Right lobe of liver (tissue), 4 donors: ENCODE results near the gene TBC1D25.

ENCODE experiments used
- CTCF ChIP-seq, 4 donors: fragments of 200-600 bp in 3 of 4; fragments of 450-650 bp in 1 of 4; IDR thresholded peaks; one replicate each; pipeline versions ENCODE4 v1.5.1 to v1.8.0; 2016 to 2022; ENCODE audit warnings: antibody characterized with exemption in 4 of 4, mild to moderate bottlenecking in 2 of 4
- POLR2A ChIP-seq: fragments of 450-650 bp; IDR thresholded peaks from one replicate; pipeline ENCODE4 v1.6.1; 2017; ENCODE audit warnings: antibody characterized with exemption, mild to moderate bottlenecking
- donor health status: DM: no; HTN: no; CAD: no.
- donor health status: DM: no; HTN: no; CAD: no.
- donor health status: DM: no; HTN: yes; CAD: no.

- TF ChIP-seq CTCF (IDR thresholded peaks at IDR 0.05) (no peak), POLR2A (no peak)
Observed at GRCh38 chrX:48559636-48560035, 20.1 kb downstream of the TBC1D25 start.
